ENCODE results near the gene NRBF2.

The NRBF2 gene

DNA sequence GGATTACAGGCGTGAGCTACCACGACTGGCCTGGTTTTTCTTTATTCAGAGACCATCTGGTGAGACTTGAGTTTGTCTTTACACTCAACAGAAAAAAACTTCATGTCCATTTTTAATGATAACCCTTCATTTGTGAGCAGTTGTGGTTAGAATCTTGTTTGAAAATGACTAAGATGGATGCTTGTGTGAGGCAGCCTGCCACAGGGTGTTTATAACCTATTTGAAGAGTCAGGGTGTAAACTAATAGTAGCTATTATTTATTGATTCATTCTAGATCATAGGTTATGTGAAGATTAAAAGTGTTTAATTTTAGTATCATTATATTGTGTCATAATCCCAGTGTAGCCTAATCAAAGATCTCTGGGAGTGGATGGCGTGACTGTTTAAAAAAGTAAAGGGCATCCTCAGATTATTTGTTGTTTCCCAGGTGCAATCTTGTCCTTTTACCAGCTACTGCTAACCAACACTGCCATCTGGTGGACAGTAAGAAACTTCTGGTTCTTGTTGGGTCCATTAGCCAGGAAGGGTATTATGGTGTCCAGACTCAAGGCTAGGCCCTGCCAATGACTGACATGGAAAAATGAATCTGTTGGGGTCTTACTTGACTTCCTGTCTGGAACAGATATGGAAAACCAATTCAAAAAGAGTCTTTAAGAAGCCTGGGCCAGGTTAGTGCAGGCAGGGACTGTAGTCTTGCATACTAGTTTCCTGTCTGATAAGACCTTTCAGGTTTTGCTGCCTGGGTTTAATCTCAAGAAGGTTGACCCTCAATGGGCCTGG is 24.9 kb downstream of the NRBF2 start:
- DNase-seq (ENCODE audit: insufficient read length, low spot score) (no peak), FAIRE-seq (peak; percentile 78)
- TF ChIP-seq TAF1 (IDR thresholded peaks at IDR 0.05; ENCODE audit: low read depth, low read length) = no peak
- TF ChIP-seq POLR2A (IDR thresholded peaks at IDR 0.05; ENCODE audit: low read depth, low read length) = no peak

DNA sequence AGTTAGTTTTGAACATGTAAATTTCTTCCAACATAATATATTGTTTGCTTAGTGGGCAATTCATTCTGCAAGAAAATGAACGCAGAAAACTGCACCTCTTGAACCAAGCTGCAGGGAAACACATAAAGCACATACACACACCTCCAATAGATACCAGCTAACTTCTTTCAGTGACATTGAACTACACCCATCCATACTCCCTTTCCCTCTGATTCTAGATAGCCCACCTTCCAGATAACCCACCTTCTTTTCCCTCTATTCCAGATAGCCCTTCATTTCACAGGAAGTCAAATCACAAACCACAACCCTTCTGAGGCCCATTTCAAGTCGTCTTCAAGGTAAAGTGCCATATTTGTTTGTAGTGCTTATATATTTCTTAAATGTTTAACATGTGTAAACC is 28.5 kb downstream of the NRBF2 start:
- TF ChIP-seq POLR2A (IDR thresholded peaks at IDR 0.05; ENCODE audit: low read depth, low read length) (peak; percentile 24; the same call in 1 of the 2 replicates), TAF1 (IDR thresholded peaks at IDR 0.05; ENCODE audit: low read depth, low read length) (no peak), POU2F2 (IDR thresholded peaks at IDR 0.05; ENCODE audit: low read depth, low read length) (no peak), POLR2AphosphoS5 (IDR thresholded peaks at IDR 0.05; ENCODE audit: low read depth, low read length) (0 out of 2 replicates have a peak, but pooled peaks have one; percentile 32)
- FAIRE-seq (no peak), DNase-seq (ENCODE audit: insufficient read length, low spot score) (no peak)

DNA sequence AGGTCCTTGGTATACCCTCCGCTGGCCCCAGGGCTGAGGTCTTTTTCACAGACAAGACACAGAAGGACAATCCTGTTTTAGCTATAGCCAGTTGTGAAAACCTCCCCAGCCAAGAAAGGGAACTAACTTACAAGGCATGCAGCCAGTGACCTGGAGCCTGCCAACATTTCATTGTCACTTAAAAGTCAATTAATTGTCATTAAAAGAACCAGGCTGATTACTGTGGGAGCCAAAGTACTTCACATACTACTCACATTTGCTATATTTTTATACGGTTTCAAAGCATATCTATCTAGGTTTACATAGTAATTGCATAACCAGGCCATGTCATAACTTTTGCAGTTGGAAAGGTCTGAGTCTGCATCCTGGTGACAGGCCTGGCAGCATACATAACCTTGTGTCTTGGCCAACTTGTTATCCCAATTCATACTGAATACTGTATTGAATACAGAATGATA is 31.1 kb downstream of the NRBF2 start:
- TF ChIP-seq POLR2A (IDR thresholded peaks at IDR 0.05; ENCODE audit: low read depth, low read length) = 0 out of 2 replicates have a peak, but pooled peaks have one; percentile 11
- TF ChIP-seq POU2F2 (IDR thresholded peaks at IDR 0.05; ENCODE audit: low read depth, low read length) = no peak
- DNase-seq (ENCODE audit: insufficient read length, low spot score) (no peak), FAIRE-seq (no peak)

DNA sequence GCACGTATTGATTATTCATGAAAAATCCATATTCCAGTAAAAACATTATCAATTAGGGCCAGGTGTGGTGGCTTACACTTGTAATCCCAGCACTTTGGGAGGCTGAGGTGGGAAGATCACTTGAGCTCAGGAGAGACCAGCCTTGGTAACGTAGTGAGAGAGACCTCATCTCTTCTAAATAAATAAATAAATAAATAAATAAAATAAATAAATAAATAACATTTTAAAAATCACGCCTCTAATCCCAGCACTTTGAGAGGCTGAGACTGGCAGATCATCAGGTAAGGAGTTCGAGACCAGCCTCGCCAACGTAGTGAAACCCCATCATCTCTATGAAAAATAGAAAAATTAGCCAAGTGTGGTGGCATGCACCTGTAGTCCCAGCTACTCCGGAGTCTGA is 32.1 kb downstream of the NRBF2 start:
- FAIRE-seq (no peak), DNase-seq (ENCODE audit: insufficient read length, low spot score) (no peak)
- TF ChIP-seq PAX5 (IDR thresholded peaks at IDR 0.05; ENCODE audit: insufficient read depth, low read length, severe bottlenecking) (no peak), TAF1 (IDR thresholded peaks at IDR 0.05; ENCODE audit: low read depth, low read length) (no peak), POLR2A (IDR thresholded peaks at IDR 0.05; ENCODE audit: low read depth, low read length) (no peak), POLR2AphosphoS5 (IDR thresholded peaks at IDR 0.05; ENCODE audit: low read depth, low read length) (no peak), SPI1 (IDR thresholded peaks at IDR 0.05; ENCODE audit: low read depth, low read length) (no peak), POU2F2 (IDR thresholded peaks at IDR 0.05; ENCODE audit: low read depth, low read length) (no peak)

DNA sequence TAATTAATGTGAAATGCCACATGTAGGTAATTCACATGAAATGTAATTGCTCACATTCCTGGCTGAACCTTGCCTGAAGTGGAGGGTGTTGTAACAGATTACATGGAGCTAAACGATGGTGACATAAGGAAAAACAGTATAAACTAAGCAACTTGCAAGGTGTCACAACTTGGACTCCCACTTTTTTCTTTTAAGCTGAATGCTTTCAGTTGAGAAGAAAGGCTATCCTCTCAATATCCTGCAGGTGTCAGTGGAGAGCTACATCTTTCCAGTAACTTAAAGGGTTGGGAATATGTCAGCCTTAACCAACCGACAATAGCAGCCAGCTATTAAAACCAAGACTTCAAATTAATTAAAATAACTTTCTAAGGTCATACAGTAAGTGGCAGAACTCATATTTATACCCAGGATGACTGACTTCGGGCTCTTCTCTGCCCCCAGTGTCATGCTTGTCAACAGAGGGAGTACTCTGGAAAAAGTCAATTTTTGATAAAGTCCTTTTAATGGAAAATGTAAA is 33.7 kb downstream of the NRBF2 start:
- FAIRE-seq = peak; percentile 91
- no peak for DNase-seq (ENCODE audit: insufficient read length, low spot score)
- no peak for TF ChIP-seq SPI1 (IDR thresholded peaks at IDR 0.05; ENCODE audit: low read depth, low read length)
- TF ChIP-seq POLR2AphosphoS5 (IDR thresholded peaks at IDR 0.05; ENCODE audit: low read depth, low read length) = 0 out of 2 replicates have a peak, but pooled peaks have one; percentile 3

DNA sequence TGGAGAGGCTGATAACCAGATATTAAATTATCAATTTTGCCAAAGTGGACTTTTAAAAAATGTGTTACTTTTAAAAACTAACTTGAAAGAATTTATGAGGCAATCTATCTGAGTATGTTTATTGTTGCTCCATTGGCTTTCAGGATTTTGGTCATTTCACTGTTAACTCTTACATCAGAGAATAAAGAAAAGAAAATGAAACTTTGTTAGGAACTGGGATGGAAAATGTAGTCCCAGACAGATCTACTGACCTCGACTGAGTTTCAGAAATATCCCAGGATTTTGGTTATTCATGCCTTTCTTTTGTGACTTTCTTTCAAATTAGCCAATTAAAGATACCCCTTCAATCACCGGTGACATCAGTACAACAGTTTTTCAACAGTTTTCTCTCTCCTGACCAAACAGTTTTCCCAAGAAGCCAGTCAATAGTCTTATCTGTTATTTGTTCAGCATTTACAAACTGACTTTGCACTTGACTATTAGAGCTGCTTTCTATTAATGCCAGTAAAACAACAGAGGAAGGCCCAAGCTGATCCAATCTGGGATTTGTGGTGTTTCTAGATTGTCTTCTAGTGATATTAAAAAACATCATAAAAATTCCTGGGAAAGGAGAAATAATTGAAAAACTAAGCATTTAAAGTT is 35.8 kb downstream of the NRBF2 start:
- no peak for TF ChIP-seq PAX5 (IDR thresholded peaks at IDR 0.05; ENCODE audit: insufficient read depth, low read length, severe bottlenecking)
- no peak for TF ChIP-seq SPI1 (IDR thresholded peaks at IDR 0.05; ENCODE audit: low read depth, low read length)
- TF ChIP-seq POLR2A (IDR thresholded peaks at IDR 0.05; ENCODE audit: low read depth, low read length) = no peak
- DNase-seq (ENCODE audit: insufficient read length, low spot score) (no peak), FAIRE-seq (no peak)

DNA sequence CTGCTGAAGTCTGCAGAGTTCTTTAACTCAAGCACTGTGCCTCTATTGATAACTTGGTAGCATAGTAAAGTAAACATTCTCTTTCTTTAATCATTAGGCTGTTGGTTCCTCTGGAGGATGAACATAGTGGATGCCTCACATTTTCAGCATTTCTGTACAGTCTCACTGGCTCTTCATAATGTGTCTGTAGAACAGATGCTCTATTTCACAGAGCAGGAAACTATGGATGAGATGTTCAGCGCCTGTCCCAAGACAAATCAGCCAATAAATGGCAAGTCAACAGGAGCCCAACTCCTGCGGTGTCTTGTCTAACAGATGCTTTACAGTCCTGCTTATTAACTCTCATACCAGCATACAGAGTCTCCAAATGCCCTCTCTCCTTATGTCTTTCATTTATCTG is 36.5 kb downstream of the NRBF2 start:
- DNase-seq (ENCODE audit: insufficient read length, low spot score) = no peak
- TF ChIP-seq POLR2A (IDR thresholded peaks at IDR 0.05; ENCODE audit: low read depth, low read length) (no peak), POU2F2 (IDR thresholded peaks at IDR 0.05; ENCODE audit: low read depth, low read length) (no peak), POLR2AphosphoS5 (IDR thresholded peaks at IDR 0.05; ENCODE audit: low read depth, low read length) (no peak), SPI1 (IDR thresholded peaks at IDR 0.05; ENCODE audit: low read depth, low read length) (no peak), TAF1 (IDR thresholded peaks at IDR 0.05; ENCODE audit: low read depth, low read length) (no peak), PAX5 (IDR thresholded peaks at IDR 0.05; ENCODE audit: insufficient read depth, low read length, severe bottlenecking) (no peak)
- no peak for FAIRE-seq

DNA sequence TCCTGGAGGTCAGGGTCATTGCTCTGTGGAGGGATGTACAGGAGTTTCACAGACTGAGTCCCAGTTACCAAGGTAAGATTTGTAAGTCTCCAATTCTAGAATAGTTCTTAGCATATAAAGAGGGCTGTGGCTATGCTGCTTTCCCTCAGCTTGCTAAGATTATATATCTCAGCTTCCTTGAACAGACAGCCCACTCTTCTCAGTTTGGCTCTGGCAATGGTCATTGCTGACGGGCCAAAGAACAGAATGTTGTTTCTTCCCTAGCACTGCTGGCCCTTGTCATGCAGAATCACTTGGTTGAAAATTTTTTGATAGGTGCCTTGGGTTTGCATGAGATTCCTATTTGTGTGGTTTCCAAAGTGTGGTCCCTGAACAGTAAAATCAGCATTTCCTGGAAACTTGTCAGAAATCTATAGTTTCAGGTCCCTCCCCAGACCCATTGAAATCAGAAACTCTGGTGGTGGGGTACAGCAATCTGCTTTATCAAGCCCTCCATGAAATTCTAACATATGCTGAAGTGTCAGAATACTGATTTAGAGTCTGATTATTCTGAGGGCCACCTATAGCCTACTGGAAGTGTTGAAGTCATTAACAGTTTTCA is 38.2 kb downstream of the NRBF2 start:
- no peak for TF ChIP-seq POU2F2 (IDR thresholded peaks at IDR 0.05; ENCODE audit: low read depth, low read length)
- no peak for TF ChIP-seq TAF1 (IDR thresholded peaks at IDR 0.05; ENCODE audit: low read depth, low read length)
- TF ChIP-seq POLR2A (IDR thresholded peaks at IDR 0.05; ENCODE audit: low read depth, low read length) = no peak
- no peak for TF ChIP-seq SPI1 (IDR thresholded peaks at IDR 0.05; ENCODE audit: low read depth, low read length)
- TF ChIP-seq PAX5 (IDR thresholded peaks at IDR 0.05; ENCODE audit: insufficient read depth, low read length, severe bottlenecking) = no peak
- TF ChIP-seq POLR2AphosphoS5 (IDR thresholded peaks at IDR 0.05; ENCODE audit: low read depth, low read length) = no peak
- FAIRE-seq (no peak), DNase-seq (ENCODE audit: insufficient read length, low spot score) (no peak)

DNA sequence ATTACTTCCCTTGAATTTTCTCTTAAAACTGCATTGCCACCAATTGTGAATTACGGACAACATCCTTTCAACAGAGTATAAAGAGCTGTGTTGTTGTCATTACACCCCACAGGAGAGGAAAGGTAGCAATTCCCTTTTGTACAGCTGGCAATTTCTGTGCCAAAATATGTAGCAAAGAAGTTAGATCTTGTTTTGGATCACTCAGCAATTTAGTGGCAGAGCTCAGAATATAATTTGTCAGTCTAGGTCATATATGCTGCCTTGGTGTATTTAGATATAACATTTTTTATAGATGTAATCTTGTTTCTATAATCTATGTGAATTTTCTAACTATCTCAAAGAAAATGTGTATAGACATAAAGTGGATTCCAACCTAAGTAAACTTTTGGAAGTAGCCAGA is 38.8 kb downstream of the NRBF2 start:
- FAIRE-seq (peak; percentile 82), DNase-seq (ENCODE audit: insufficient read length, low spot score) (no peak)
- TF ChIP-seq POLR2A (IDR thresholded peaks at IDR 0.05; ENCODE audit: low read depth, low read length) = no peak
- TF ChIP-seq PAX5 (IDR thresholded peaks at IDR 0.05; ENCODE audit: insufficient read depth, low read length, severe bottlenecking) = no peak
- no peak for TF ChIP-seq POU2F2 (IDR thresholded peaks at IDR 0.05; ENCODE audit: low read depth, low read length)
- no peak for TF ChIP-seq SPI1 (IDR thresholded peaks at IDR 0.05; ENCODE audit: low read depth, low read length)
- TF ChIP-seq TAF1 (IDR thresholded peaks at IDR 0.05; ENCODE audit: low read depth, low read length) = no peak
